H1 (cell line): ENCODE results near the gene NTPCR. TPM values are rescaled to one million over a fixed set of nuclear protein-coding genes. Genes with fewer than 3 reads are reported as not detected.

Source experiments
- ASH2L ChIP-seq: fragments of 200-600, 300-600 bp; sonication (generic); IDR thresholded peaks from one replicate; pipeline ENCODE4 v1.7.1; 2017; ENCODE audit warnings: low read length
- ATF2 ChIP-seq: IDR thresholded peaks from 2 replicates; pipeline ENCODE4 v1.6.1; 2012; ENCODE audit warnings: low read length, inconsistent platforms
- ATF3 ChIP-seq: IDR thresholded peaks from 2 replicates; pipeline ENCODE4 v1.6.1; 2011; ENCODE audit warnings: low read depth, mild to moderate bottlenecking, low read length; ENCODE audit not compliant: insufficient read depth
- BCL11A ChIP-seq, 2 experiments: IDR thresholded peaks; one replicate each; pipeline ENCODE4 v1.6.1; 2011; ENCODE audit warnings: low read depth in 2 of 2, low read length in 2 of 2, mild to moderate bottlenecking in 2 of 2
- CHD1 ChIP-seq: IDR thresholded peaks from 2 replicates; pipeline ENCODE4 v1.6.1; 2012; ENCODE audit warnings: low read depth, low read length, improper control_type of control experiment
- JUND ChIP-seq: IDR thresholded peaks from 2 replicates; pipeline ENCODE4 v1.6.1; 2011; ENCODE audit warnings: mild to moderate bottlenecking, improper control_type of control experiment, low read length
- YY1 ChIP-seq: IDR thresholded peaks from 2 replicates; pipeline ENCODE4 v1.6.1; 2011; ENCODE audit warnings: low read depth, mild to moderate bottlenecking, low read length
- polyA plus RNA-seq, 7 experiments: library from polyadenylated mRNA; depleted of rRNA in 3 of 7; stranded (reverse) in 5 of 7; unstranded in 2 of 7; fragments of >200 nt in 5 of 7; fragments of 200-250 nt in 2 of 7; gene quantifications; 1 replicate in 5 of 7; 2 replicates in 1 of 7; 4 replicates in 1 of 7; pipeline versions ENCODE4 v1.2.1 to v1.2.3, GENCODE V29; 2011 to 2013; ENCODE audit warnings: missing spikeins in 2 of 7, mixed read lengths in 2 of 7
- total RNA-seq: library from RNA; stranded (reverse); fragmentation: NEBNext Ultra II Directional; extraction: Animal tissue kit (Norgen Biotek cat#: 25700); gene quantifications from 2 replicates; pipeline ENCODE4 v1.2.1, GENCODE V29; 2021

NTPCR gene
- total and polyA plus RNA-seq, 2 of the 8 experiments (the other 6 are each of a cell fraction or from before 2014, with no cell fraction given): 22.6 to 73.1 TPM

GRCh38 chr1:232974971-232975370 is 24.6 kb downstream of the NTPCR start (continued):
- no peak for TF ChIP-seq ATF2
- TF ChIP-seq BCL11A (IDR thresholded peaks at IDR 0.05; ENCODE audit: low read depth in 2 of 2, low read length in 2 of 2): no peak
- no peak for TF ChIP-seq JUND
- no peak for TF ChIP-seq ASH2L
- no peak for TF ChIP-seq YY1
- no peak for TF ChIP-seq ATF3
- no peak for TF ChIP-seq CHD1
